ENCODE results near the gene ACSM6. TPM values are rescaled to one million over a fixed set of nuclear protein-coding genes. Genes with fewer than 3 reads are reported as not detected.

The ACSM6 gene
- total and polyA plus RNA-seq, 2 donors (not counting 3 experiments of a cell fraction or from before 2014, with no cell fraction given) = not detected

GRCh38 chr10:95247881-95248583 is 54.0 kb downstream of the ACSM6 start:
- dilution Hi-C loops (cut with MboI; ENCODE audit: extremely low pct_ligation_motif_present, low sequenced_read_pairs) (no loop called here), intact Hi-C loops (cut with micrococcal nuclease) (loop anchor here (2.0 to 10.0 kb wide), 2 partner anchors 19 to 283 kb away; no protein-coding TSS in a partner anchor)
- Histone ChIP-seq H3K9me1 (replicated peaks; ENCODE audit: control insufficient read depth, extremely low read depth, insufficient read depth, low read length) (no peaks in the 10 kb centered on the region), H4K20me1 (replicated peaks; ENCODE audit: control insufficient read depth, extremely low read depth, insufficient read depth, low read length) (no peaks in the 10 kb centered on the region), H3K4me1 (ENCODE audit: control insufficient read depth, extremely low read depth, insufficient read depth, low read length) (peaks cover 19% of the 10 kb centered on the region), H3K9ac (replicated peaks; ENCODE audit: extremely low read depth, insufficient read depth, low read length) (no peak overlapping the region), H3K36me3 (ENCODE audit: control insufficient read depth in 2 of 2, extremely low read depth in 1 of 2, insufficient read depth in 2 of 2, low read length in 2 of 2) (peaks cover 2 to 12% of the 10 kb centered on the region in 2 experiments), H3K79me2 (ENCODE audit: control insufficient read depth, insufficient read depth, low read length) (no peaks in the 10 kb centered on the region), H3K4me3 (replicated peaks in 1 of 3; ENCODE audit: insufficient read depth in 1 of 3, low read depth in 1 of 3, low read length in 3 of 3) (no peak overlapping the region), H3K27ac (ENCODE audit: insufficient read depth, low read depth, low read length) (no peak overlapping the region), H3K9me3 (replicated peaks; ENCODE audit: control insufficient read depth, insufficient read depth, low read length) (no peaks in the 10 kb centered on the region), H3K27me3 (ENCODE audit: control insufficient read depth in 2 of 2, insufficient read depth in 2 of 2, low read length in 2 of 2) (no peaks in the 10 kb centered on the region), H2AFZ (ENCODE audit: low read depth, low read length) (no peak overlapping the region), H3K4me2 (ENCODE audit: insufficient read depth, low read length) (no peak overlapping the region)
- CTCF ChIA-PET = interaction anchor here (0.9 to 8.3 kb wide), 14 partner anchors 9 to 144 kb away, joined by 3 to 492 read pairs (median 9); no protein-coding TSS in a partner anchor
- TF ChIP-seq POLR2AphosphoS5 (IDR thresholded peaks at IDR 0.05; ENCODE audit: insufficient read depth, low read depth, low read length) = no peak
- BruUV-seq (replicated peaks) = no TSS peak
- POLR2A ChIA-PET = no interaction called here
- FAIRE-seq (no peak), DNase-seq (ENCODE audit: low read depth, low spot score) (no peak)

- Histone ChIP-seq H3K36me3 (ENCODE audit: control insufficient read depth in 2 of 2, extremely low read depth in 1 of 2, insufficient read depth in 2 of 2, low read length in 2 of 2) (peaks cover 2 to 12% of the 10 kb centered on the region in 2 experiments), H3K9me1 (replicated peaks; ENCODE audit: control insufficient read depth, extremely low read depth, insufficient read depth, low read length) (no peaks in the 10 kb centered on the region), H2AFZ (ENCODE audit: low read depth, low read length) (no peak overlapping the region), H3K79me2 (ENCODE audit: control insufficient read depth, insufficient read depth, low read length) (no peaks in the 10 kb centered on the region), H3K4me1 (ENCODE audit: control insufficient read depth, extremely low read depth, insufficient read depth, low read length) (peaks cover 26% of the 10 kb centered on the region), H3K27me3 (ENCODE audit: control insufficient read depth in 2 of 2, insufficient read depth in 2 of 2, low read length in 2 of 2) (no peaks in the 10 kb centered on the region), H3K9ac (replicated peaks; ENCODE audit: extremely low read depth, insufficient read depth, low read length) (no peak overlapping the region), H3K4me2 (ENCODE audit: insufficient read depth, low read length) (no peak overlapping the region), H3K9me3 (replicated peaks; ENCODE audit: control insufficient read depth, insufficient read depth, low read length) (no peaks in the 10 kb centered on the region), H4K20me1 (replicated peaks; ENCODE audit: control insufficient read depth, extremely low read depth, insufficient read depth, low read length) (no peaks in the 10 kb centered on the region), H3K27ac (ENCODE audit: insufficient read depth, low read depth, low read length) (no peak overlapping the region), H3K4me3 (replicated peaks in 1 of 3; ENCODE audit: insufficient read depth in 1 of 3, low read depth in 1 of 3, low read length in 3 of 3) (no peak overlapping the region)
- ChIA-PET POLR2A (no interaction called here), CTCF (interaction anchor here (1.1 to 8.3 kb wide), 7 partner anchors 8 to 114 kb away, joined by 3 to 492 read pairs (median 4); no protein-coding TSS in a partner anchor)
- FAIRE-seq (no peak), DNase-seq (ENCODE audit: low read depth, low spot score) (no peak)
- TF ChIP-seq POLR2AphosphoS5 (IDR thresholded peaks at IDR 0.05; ENCODE audit: insufficient read depth, low read depth, low read length) (no peak), EZH2 (IDR thresholded peaks at IDR 0.05; ENCODE audit: borderline replicate concordance, low read depth, low read length, severe bottlenecking) (no peak), MAX (IDR thresholded peaks at IDR 0.05; ENCODE audit: insufficient read depth, insufficient read length) (no peak), POLR2A (IDR thresholded peaks at IDR 0.05; ENCODE audit: low read depth, low read length) (no peak), GATA2 (IDR thresholded peaks at IDR 0.05; ENCODE audit: insufficient read depth, insufficient read length, low read depth, low read length) (no peak), FOS (IDR thresholded peaks at IDR 0.05; ENCODE audit: borderline replicate concordance, insufficient read depth, low read length) (no peak), JUN (IDR thresholded peaks at IDR 0.05; ENCODE audit: borderline replicate concordance, insufficient read depth, insufficient read length, low read depth) (no peak), MYC (IDR thresholded peaks at IDR 0.05; ENCODE audit: low read depth, low read length) (no peak), CTCF (IDR thresholded peaks at IDR 0.05; ENCODE audit: extremely low read depth in 1 of 2, insufficient read depth in 1 of 2, low read depth in 1 of 2, low read length in 2 of 2) (no peak)
- no TSS peak for BruUV-seq (replicated peaks)
- intact Hi-C loops (cut with micrococcal nuclease) (loop anchor here (2.0 to 10.0 kb wide), 2 partner anchors 18 to 284 kb away; no protein-coding TSS in a partner anchor), dilution Hi-C loops (cut with MboI; ENCODE audit: extremely low pct_ligation_motif_present, low sequenced_read_pairs) (no loop called here)
Measured at GRCh38 chr10:95248989-95249388, 55.0 kb downstream of the ACSM6 start.

All from endothelial cell of umbilical vein (primary cell).